ENCODE data around the gene PTGDR.

The PTGDR gene, protein sequence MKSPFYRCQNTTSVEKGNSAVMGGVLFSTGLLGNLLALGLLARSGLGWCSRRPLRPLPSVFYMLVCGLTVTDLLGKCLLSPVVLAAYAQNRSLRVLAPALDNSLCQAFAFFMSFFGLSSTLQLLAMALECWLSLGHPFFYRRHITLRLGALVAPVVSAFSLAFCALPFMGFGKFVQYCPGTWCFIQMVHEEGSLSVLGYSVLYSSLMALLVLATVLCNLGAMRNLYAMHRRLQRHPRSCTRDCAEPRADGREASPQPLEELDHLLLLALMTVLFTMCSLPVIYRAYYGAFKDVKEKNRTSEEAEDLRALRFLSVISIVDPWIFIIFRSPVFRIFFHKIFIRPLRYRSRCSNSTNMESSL

DNA sequence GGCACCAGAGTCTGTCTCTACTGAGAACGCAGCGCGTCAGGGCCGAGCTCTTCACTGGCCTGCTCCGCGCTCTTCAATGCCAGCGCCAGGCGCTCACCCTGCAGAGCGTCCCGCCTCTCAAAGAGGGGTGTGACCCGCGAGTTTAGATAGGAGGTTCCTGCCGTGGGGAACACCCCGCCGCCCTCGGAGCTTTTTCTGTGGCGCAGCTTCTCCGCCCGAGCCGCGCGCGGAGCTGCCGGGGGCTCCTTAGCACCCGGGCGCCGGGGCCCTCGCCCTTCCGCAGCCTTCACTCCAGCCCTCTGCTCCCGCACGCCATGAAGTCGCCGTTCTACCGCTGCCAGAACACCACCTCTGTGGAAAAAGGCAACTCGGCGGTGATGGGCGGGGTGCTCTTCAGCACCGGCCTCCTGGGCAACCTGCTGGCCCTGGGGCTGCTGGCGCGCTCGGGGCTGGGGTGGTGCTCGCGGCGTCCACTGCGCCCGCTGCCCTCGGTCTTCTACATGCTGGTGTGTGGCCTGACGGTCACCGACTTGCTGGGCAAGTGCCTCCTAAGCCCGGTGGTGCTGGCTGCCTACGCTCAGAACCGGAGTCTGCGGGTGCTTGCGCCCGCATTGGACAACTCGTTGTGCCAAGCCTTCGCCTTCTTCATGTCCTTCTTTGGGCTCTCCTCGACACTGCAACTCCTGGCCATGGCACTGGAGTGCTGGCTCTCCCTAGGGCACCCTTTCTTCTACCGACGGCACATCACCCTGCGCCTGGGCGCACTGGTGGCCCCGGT, at the start of gene PTGDR:
Gene PTGDR, plus strand, starts transcription at position 198 of the 778 bp plus-strand sequence. Its CDS starts 117 bp downstream, at position 315.
- DNase-seq: no peak

- no peak for DNase-seq
These were observed 47.9 kb upstream of the PTGDR start for GRCh38 chr14:52219488-52220084.

DNA sequence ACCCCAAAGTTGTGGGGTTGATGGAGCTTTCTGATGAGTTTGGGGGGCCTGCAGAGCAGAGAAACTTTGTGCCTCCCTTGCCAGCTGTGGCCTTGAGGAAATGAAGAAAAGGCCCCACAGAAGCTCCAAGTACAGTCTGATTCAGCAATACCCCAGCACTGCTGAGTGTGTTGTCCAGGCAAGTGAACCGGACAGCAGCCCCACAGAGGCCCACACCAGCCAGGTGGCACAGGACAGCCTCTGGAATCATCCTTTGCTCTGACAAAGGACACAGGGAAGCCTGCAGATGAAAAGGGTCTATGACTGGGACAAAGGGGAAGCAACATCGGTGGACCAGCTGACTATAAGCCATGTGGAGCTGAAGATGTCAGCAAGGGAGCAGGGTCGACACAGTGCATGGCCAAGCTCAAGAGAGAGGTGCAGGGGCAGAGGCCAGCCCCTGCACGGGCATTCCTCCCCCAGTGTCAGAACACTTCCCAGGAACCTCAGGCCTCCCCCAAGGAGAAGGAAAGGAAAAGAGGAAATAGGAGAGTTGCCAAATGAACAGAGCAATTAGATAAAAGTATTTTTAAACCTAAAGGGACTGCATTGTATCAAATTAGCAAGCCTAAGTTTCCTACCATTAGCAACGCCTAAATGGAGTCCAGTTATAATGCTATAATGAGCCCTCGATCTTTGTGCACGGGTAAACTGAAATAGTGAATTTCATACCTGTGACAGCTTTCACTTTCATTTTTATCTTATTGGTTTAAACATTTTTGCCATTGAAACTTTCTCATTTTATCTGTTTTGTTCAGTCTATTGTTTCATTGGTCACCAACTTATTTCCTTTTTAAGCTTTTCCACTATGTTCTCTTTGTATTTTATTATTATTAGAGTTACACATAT, 46.3 kb upstream of the PTGDR start:
- no peak for DNase-seq

- DNase-seq: no peak
These were observed 44.6 kb upstream of the PTGDR start for GRCh38 chr14:52222901-52223300.

DNA sequence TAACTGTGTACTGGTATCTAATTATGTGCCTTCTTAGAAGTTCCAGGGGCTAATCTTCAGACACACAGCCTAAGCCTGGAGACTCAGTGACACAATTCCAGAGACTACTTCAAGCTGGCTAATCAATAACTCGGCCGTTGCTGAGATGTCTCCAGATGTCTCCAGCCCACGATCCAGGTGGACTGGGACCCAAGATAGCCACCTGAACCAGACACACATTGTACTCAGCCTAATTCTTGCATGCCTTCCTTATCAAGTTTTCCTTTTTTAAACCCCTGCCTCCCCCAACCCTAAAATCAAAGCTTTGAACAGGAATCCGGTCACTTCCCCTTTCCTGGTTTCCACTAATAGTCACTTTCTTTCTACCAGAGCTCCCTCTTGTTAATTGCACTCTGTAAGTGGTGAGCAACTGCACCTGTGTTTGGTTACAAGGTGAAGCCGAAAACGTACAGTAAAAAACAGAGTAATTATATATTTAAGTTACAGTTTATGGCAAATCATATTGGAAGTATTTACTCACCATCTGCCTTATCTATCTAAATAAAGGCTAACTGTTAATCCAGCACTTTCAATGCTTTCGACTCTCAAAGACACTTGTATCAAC, 39.8 kb upstream of the PTGDR start:
- DNase-seq: no peak

DNA sequence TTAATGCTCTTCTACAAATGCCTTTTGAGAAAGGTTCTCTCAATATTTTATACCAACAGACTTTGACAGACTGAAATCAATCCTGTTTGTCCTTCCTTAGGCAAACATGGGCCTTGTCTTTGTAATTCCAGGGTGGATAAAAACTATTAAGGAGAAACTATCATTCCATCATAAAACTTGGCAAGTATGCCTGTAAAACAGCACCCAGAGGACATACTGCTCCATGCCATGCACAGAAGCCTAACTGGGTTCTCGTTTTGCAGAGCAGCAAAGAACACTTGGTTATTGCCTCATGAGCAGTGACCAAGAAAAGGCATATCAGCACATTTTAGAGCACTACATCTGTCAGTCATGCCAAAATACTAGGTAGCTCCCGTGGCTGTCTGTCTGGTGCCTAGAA, 33.8 kb upstream of the PTGDR start:
- no peak for DNase-seq

DNA sequence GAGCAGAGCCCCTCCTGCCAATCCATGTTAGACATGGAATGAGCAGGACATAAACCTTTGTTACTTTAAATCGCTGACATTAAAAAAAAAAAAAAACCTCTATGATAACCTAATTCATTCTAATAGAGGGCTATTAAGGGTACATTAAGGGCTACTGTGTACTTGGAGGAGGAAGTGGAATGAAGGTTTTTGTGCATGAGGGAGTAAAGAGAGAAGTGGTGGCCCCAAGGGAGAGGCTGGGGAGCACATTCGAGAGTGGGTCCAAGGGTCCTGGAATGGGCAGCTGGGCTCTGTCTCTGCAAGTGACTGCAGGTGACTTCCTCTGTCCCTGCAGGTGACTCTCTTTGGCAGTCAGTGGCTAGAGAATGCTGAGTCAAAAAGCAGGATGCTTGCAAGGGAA, 32.1 kb upstream of the PTGDR start:
- no peak for DNase-seq

DNA sequence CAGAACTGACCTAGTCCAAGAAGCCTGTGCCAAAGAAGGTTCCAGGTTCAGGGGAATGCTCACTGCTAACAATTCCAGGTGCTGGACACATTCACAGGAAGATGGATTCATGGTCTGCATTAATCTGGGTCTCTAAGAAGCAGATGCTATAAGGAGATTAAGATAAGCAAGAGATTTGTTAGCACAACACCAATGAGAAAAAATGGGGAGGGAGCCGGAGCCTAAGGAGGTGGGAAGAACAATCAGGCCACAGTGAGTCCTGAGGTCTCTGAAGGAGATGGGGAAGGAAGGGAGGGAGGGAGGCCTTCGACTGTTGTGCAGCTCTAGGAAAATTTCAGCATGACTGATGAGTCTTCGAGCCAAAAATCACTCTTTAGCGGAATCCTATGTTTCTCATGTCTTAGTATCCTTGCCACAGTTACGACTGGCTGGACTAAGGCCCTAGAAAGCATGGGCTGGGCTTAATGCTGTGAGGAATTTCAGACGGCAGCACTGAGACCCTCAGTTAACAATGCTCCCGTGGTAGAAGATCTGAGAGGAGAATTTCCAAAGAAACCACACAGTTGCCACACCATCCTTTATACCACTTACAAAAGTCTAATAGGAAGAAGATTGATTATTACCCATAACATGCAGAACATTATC, 31.5 kb upstream of the PTGDR start:
- DNase-seq: no peak

DNA sequence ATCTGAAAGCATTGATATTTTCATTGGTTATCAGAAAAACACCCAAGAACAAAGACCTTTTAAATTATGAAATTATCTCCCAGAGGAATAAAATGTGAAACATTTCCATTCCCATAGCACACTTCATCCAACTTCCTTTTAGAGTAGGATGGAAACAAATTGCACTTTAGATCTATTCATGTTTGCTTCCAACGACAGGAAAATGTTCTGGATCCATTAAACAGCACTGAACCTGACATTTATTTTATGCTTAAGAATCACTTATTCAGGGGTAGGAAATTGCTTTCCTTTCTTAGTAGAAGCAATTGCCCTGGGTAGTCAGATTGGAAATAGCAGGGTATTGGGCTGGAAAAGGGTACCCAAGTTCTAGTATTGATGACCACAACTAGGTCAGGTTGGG, 28.8 kb upstream of the PTGDR start:
- no peak for DNase-seq

DNA sequence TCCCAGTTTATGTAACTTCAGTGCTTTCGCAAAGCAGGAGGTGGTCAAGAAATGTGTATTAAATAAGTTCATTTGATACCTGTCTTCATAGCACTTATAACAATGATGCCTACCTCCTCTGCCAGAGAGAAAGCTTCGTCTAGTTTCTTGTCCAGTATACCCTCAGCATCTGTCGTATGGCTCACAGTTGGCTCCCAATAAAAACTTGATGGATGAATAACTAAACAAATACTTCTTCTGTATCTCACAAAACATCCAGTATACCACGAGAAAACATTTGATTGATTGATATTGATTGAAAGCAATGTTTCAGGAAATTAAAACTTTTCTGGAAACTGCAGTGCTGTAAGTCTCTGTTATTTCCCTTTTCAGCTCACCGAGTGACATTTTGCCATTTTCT, 26.9 kb upstream of the PTGDR start:
- DNase-seq: no peak

DNA sequence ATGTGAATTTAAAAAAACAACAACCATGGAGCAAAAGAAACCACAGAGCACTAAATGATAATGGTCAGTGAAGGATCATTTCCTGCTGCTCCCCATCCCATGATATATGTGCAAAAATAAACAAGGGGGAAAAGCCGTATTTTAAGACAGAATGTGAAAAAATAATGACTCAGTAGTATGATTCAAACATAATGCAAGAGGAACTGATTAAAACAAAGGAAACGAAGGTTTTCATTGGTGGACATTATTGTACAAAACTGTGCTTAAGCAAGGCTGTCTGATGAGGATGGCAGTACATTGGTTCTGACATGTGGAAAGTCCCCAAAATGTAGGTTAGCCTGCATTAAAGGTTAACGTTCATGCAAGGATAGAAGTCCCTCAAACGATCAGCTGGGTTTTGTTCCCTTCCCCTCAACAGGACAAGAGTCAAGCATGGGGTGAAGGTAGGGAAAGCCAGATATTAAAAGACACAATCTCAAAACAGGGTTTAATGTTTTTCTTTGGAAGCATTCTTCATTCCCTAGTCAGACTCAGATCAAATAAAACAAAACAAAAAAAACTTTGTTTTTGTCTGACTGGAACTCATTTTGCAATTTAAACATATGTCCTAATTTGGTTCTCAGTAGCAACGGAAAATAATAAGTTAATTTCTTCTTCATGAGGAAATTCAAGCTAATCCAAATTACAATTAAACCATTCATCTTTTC, 26.3 kb upstream of the PTGDR start:
- DNase-seq: no peak

DNA sequence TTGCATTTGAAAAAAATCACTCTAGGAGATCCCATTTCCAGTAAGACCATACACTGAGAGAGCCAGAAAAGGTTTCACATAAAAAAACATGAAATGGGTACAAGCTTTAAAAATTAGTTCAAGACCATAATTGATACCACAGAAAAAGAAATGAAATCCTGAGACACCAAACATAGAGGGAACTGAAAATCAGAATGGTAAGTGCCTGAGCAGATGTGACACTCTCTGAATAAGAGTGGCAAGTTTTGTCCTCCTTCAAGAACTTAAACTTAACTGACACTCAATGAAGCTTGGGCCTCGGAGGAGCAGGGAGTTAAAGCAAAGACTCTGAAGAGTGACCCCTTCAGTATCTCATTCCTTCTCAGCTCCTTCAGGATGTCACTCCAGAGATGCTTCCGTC, 23.2 kb upstream of the PTGDR start:
- no peak for DNase-seq

DNA sequence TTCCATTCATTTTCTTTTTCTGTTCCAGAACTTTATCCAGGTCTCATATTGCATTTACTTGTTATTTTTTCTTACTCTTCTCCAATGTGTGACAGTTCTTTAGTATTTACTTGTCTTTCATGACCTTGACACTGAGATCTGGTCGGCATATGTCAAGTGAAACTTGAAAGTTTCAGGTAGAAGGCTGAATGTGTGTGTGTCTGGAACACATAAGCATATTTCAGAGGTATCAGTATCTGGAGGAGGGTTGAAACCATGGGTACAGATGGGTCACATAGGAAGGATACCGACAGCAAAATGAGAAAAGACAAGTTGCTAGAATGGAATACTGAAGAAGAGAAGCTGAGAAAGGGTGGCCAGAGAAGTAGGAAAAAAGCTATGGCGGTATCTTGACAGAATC, 22.5 kb upstream of the PTGDR start:
- no peak for DNase-seq

DNA sequence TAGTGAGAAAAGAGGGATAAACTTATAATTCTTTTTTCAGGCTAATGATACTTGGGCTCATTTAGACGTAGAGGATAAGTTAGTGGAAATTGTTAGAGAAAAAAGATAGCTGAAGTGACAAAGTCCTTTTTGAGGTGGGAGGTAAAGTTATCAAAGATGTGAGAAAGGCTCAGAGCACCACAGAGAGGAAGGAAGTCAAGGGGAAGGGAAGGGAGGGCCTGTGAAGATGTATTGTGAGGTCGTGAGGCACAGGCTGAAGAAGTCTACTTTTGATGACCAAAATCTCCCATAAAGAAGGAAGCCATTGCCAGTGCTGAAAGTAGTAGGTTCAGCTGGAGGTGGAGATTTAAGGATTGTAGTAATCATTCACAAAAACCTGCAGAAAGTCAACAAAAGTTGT, 19.4 kb upstream of the PTGDR start:
- DNase-seq: no peak

DNA sequence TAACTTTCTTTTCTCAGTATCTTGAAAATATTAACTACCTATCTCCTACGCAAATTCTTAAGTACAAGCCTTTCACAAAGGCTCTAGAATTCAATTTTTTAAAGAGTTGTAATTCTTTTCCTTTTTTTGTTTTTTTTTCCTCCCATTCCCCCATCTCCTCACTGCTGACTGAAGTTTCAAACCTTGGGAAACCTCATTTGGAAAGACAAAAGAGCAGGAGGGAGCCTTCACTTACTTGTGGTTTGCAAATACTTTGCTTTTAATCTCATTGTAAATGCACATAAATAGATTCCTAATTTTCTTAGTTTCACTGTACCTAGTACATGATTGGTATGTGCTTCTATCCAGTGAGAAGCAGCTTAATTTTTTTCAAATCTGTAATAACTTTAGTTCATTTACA, 15.8 kb upstream of the PTGDR start:
- no peak for DNase-seq

DNA sequence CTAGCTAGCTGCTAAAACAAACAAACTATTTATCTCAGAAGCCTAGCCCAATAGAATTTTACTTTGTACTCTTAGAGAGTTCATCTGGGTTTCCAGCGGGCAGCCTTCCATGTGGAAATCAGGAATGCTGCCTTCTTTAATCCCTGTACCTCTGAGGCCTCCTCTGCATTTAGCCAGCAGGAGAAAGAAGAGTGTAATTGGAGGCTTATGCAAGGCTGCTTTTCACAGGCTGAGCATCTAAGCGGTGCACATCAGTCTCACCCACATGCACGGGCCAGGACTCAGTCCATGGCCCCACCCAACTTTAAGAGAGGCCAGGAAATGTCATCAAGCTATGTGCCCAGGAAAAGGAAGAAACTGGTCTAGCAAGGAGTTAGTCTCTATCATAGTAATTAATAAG, 14.0 kb upstream of the PTGDR start:
- no peak for DNase-seq

- no peak for DNase-seq
These were observed 13.4 kb upstream of the PTGDR start for GRCh38 chr14:52254086-52254485.

- no peak for DNase-seq
These were observed 8.7 kb upstream of the PTGDR start for GRCh38 chr14:52258783-52259182.

DNA sequence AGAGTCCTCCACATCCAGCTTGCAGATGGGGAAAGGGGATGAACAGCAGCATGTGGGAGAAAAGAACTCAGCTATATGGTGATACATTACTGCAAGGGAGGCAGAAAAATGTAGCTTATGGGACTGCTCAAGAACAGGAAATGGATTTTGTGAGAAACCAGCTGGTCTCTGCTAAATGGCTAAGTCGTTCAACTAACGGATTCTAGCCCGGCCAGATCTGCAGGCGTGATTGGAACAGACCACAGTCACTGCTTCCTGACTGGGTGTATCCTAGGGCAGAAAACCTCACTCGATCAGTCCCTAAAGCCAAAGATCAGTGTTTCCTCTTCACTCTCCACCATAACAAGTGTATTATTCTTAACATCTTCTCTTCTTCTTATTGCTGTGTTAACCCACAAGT, 8.1 kb upstream of the PTGDR start:
- DNase-seq: no peak

DNA sequence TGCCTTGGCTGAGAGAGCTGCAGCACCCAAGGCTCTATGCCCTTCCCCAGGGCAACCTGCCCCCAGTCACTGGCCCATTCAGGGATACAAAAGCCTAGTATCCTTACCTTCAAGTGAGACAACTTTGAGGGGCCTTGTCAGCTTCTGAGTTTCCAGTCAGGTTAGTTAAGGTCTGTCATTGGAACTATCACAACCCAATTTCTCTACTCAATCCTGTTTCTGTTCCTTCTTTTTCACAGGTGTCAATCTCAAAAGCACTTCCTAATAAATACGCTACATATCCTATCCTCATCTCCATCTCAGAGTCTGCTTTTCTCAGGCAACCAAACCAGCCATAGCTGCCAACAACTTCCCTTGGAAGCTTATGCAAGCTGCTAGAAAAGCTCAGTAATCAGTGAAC, 4.9 kb upstream of the PTGDR start:
- DNase-seq: no peak

DNA sequence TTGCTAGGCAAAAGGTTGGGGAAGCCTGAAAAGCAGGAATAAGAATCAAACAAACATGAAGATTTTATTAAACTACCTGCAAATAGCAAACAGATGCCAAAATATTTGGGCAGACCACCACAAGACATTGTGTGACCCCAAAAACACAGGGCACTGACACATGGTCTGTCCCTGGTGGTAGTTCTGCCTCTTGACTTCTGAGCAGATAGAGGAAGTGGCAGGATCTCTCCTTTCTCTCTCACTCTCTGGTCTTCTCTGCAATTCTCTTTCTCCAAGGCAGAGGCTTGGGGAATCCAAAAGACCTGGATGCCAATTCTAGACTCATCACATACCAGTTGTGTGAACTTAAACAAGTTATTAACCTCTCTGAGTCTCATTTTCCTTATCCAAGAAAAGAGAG, 4.3 kb upstream of the PTGDR start:
- DNase-seq: no peak
